Measurements from ENCODE around the gene WDR45B.
"Not testable (repeated sequence)": the region's sequence is repeated elsewhere in the genome, so short reads cannot be mapped to it uniquely, and the experiment has no call there.

The WDR45B gene

DNA sequence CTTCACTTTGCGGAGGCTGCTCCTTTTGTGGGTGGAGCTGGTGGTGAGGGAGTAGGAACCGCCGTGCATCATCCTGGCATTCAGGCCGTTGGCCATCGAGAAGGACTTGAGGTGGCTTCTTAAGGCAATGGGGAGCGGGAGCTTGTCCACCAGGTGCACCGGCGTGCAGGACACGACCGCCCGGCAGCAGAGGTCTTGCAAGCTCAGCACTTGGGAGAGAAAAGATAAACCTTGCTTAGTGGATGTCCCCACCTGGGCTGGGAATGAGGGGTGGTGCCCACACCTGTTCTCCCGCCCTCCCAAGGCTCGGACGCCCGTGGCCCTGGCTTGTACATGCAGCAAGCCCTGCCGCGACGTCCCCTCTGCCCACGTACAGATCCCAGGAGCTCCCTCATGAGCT lies 9.7 kb upstream of the WDR45B start:
- DNase-seq (ENCODE audit: low spot score): no peak

DNA sequence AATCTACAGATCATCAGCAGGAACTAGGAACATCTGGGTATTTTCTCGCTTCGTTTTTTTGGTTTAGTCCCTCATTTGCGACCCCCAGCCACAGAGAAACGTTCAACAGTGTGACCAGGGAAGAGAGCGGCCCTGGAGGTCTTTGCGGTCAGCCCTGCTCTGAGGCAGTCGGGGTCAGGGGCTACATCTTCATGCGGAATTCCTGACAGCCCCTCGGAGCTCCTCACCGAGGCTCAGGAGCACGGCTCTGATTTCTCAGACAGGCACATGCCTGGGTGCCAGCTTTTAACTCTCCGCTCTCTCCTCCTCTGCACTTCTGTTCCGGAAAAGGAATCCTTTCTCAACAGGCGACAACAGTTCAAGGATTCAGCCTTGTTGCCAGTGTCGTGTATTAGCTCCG lies 8.0 kb upstream of the WDR45B start:
- no peak for DNase-seq (ENCODE audit: low spot score)

- no peak for DNase-seq (ENCODE audit: low spot score)
These were observed 7.3 kb upstream of the WDR45B start for GRCh38 chr17:82655523-82655922.

DNA sequence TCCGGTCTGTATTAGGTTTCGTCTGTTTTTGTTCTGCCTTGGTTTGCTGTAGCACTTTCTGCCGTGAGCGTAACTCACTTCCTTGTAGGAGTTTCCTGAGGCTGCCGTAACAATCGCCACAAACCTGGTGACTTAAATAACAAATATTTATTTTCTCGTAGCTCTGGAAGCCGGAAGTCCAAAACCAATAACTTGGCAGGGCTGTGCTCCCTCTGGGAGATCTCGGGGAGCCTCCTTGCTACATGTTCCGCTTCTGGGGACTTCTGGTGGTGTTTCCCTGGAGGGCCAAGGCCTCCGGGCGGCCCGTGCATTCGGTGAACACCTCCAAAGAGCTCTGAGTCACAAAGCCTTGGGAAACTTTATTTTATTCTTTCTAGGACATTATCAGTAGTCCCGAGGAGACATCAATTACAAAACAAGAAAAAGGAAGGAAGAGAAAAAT lies 6.8 kb upstream of the WDR45B start:
- DNase-seq (ENCODE audit: low spot score): no peak

DNA sequence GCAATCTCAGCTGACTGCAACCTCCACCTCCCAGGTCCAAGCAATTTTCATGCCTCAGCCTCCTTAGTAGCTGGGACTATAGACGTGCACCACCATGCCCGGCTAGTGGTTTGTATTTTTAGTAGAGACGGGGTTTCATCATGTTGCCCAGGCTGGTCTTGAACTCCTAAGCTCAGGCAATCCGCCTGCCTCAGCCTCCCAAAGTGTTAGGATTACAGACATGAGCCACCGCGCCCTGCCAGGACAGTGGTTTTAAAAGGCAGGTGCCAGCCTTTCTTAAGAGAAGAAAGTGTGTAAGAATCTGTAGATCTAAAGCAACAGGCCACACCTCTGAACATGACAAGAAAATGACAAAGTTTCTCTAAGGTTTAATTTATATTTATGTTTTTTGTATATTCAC lies 6.4 kb upstream of the WDR45B start:
- not testable (repeated sequence) for DNase-seq (ENCODE audit: low spot score)

GRCh38 chr17:82653651-82654528 lies 5.6 kb upstream of the WDR45B start:
- no peak for DNase-seq (ENCODE audit: low spot score)

- DNase-seq (ENCODE audit: low spot score): no peak
These were observed 2.5 kb upstream of the WDR45B start for GRCh38 chr17:82650723-82651122.

- no peak for DNase-seq (ENCODE audit: low spot score)
These were observed 1.4 kb upstream of the WDR45B start for GRCh38 chr17:82649501-82650261.

- peak; percentile 78 for DNase-seq (ENCODE audit: low spot score)
These were observed 593 bp upstream of the WDR45B start for GRCh38 chr17:82648742-82649331.

DNA sequence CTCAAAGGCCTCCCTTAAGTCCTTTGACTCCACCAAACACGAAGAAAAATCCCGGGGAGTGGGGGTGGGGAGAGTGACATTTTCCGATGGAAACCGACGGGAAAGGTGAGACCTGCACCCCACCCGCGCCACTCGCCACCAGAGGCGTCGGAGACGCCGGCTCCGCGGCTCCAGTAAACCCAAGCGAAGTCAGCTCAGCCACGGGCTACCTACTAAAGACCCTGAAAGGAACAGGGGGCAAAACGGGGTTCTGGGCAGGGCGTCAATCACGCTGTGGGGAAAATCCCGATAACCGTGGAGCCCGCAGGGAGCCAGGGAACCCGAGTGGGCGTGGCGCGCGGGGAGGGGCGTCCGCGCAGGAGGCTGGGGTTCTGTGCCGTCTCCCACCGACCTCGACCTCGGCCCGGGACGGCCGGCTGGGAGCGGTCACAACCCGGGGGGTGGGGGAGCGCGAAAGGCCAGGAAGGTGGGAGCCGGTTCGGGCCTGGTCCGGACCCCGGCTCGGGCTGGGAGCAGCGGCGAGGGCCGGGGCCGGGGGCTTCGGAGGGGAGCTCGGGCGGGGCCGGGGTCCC lies 565 bp downstream of the WDR45B start:
- no peak for DNase-seq (ENCODE audit: low spot score)

GRCh38 chr17:82645516-82645915 lies 2.7 kb downstream of the WDR45B start:
- no peak for DNase-seq (ENCODE audit: low spot score)

- DNase-seq (ENCODE audit: low spot score): no peak
These were observed 4.1 kb downstream of the WDR45B start for GRCh38 chr17:82644148-82644547.

GRCh38 chr17:82642022-82642421 lies 6.2 kb downstream of the WDR45B start:
- no peak for DNase-seq (ENCODE audit: low spot score)

DNA sequence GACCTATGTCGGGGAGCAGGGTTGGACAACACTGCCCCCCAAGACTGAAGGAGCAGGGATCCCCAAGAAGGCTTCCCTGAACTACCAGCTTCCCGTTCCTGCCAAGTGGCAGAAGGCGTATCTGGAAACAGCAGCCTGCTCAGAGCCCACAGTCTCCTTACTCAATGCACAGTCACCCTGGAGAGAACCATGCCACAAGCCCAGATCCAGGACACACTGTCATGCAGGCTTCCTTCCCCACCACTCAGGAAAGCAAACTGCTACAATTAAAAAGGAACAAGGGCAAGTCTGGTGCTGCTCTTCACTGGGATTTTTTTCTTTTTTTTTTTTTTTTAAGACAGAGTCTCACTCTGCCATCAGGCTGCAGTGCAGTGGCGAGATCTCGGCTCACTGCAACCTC lies 8.2 kb downstream of the WDR45B start:
- no peak for DNase-seq (ENCODE audit: low spot score)

- DNase-seq (ENCODE audit: low spot score): no peak
These were observed 8.6 kb downstream of the WDR45B start for GRCh38 chr17:82639628-82640027.

- DNase-seq (ENCODE audit: low spot score): no peak
These were observed 10.0 kb downstream of the WDR45B start for GRCh38 chr17:82638183-82638773.

DNA sequence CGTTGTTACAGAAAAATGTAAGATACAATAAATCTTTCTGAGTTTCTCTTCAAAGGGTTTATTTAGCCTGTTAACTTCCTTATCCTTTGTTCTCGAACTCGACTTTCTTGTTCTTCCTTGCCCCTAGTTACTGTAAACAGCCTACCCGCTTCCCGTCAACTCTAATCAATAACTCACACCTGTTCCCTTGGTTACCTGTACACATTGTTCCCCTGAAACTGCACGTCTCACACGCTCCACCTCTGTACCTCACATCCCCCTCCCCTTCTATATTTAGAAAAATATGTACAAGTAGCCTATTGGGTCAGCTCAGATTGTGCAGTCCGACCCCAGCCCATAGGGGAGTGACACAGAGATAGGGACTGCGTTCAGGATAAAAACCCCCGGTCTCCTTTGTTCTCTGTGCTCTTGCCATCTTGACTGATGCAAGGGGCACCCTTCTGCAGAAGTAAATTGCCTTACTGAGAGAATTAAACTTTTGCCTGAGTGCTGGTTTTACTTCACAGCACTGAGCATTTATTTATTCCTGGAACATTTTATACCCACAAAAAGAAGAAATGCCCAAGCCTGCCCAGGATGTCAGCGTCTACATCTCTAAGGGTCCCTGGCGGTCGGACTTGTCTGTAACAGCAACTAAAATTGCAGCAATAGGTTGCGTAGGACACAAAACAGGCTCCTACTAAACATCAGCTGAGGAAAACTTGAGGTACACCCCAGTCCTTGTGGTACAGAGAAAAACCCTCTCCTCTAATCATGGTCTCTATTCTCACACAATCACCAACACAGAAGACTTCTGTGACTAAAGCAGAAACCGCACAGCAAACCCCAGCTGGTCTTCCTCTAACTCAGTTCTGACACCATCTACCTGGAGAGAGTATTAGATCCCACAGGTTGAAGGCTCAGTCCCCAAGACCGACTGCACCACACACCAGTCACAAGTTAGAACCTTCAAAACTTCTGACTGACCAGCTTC lies 11.3 kb downstream of the WDR45B start:
- DNase-seq (ENCODE audit: low spot score): no peak

DNA sequence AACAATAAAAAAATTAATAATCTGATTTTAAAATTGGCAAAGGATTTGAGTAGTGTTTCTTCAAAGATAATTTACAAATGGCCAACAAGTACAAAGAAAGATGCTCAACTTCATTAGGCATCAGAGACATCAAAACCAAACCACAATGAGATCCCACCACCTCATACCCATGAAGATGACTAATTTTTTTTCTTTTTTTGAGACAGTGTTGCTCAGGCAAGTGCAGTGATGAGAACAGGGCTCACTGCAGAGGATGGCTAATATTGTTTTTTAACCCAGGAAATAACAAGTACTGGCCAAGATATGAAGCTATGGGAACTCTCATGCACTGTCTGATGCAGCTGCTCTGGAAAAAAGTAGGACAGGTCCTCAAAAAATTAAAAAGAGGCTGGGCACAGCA lies 14.9 kb downstream of the WDR45B start:
- DNase-seq (ENCODE audit: low spot score): no peak

DNA sequence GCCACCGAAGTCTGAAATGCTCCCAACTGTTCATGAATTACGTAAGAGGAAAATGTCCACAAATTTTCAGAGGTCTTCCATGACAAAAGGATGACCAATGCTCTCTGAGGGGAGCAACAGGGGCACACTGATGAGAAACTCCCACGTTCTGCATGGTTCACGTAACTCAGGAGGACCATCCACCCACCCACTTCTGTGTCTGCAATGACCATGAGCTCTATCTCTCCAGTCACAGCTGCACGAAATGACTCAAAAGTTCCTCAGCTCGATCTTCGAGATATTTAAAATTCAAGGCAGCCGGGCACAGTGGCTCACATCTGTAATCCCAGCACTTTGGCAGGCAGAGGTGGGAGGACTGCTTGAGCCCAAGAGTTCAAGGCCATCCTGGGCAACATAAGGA lies 15.8 kb downstream of the WDR45B start:
- no peak for DNase-seq (ENCODE audit: low spot score)

DNA sequence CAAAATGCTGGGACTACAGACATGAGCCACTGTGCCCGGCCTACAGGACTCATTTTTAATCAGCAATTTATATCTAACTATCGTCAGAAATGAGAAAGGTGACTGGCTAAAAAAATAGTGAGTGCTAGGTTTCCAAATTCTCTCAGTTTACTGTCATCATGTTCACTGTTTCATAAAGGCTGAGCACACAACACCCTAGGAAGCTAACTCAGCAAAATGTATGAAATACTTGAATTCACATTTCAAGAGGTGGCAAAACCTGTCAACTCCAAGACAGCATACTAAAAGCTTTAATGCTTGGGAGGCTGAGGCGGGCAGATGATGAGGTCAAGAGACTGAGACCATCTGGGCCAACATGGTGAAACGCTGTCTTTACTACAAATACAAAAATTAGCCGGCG lies 16.7 kb downstream of the WDR45B start:
- no peak for DNase-seq (ENCODE audit: low spot score)

DNA sequence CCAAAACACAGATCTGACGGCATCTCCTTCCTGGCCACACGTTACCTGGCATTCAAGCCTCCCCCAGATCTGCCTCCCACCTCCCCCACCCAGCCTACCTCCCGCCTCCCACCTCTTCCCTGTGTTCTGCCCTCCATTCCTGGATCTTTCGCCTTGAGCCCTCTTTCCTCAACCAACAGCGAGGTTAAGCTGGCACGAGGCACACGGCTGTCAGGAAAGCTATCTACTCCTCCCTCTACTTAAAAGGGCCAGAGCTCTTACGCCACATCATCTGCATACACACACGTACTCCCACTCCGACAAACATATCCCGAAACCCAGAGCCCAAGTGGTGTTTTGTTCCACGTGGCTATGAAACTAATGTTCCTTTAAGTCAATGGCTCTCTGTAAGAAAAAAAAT lies 18.0 kb downstream of the WDR45B start:
- no peak for DNase-seq (ENCODE audit: low spot score)
